ENCODE data around the gene NAMPT.
"Not testable (repeated sequence)": the region's sequence is repeated elsewhere in the genome, so short reads cannot be mapped to it uniquely, and the experiment has no call there.

NAMPT gene

GRCh38 chr7:106298631-106299030, 13.8 kb upstream of the NAMPT start:
- not testable (repeated sequence) for DNase-seq

GRCh38 chr7:106298155-106298554, 13.4 kb upstream of the NAMPT start:
- not testable (repeated sequence) for DNase-seq

DNA sequence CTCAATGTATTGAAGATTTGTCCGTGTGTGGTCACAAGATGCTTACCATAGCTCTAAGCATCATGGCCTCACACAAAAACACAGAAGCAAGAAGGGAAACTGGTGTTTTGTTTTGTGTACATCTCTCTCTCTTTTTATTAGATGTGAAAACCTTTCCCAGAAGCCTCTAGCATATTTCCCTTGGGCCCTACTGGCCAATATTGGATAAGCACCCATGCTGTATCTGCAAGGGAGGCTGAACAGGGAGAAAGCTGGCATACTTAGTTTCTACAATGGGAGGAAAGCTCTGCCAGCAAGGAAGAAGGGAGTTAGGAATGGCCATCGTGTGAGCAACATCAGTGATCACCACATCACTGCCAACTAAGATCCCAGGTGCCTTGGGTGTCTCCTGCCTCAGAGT, 9.6 kb upstream of the NAMPT start:
- no peak for DNase-seq

- no peak for DNase-seq
These were observed 6.5 kb upstream of the NAMPT start for GRCh38 chr7:106291247-106291646.

DNA sequence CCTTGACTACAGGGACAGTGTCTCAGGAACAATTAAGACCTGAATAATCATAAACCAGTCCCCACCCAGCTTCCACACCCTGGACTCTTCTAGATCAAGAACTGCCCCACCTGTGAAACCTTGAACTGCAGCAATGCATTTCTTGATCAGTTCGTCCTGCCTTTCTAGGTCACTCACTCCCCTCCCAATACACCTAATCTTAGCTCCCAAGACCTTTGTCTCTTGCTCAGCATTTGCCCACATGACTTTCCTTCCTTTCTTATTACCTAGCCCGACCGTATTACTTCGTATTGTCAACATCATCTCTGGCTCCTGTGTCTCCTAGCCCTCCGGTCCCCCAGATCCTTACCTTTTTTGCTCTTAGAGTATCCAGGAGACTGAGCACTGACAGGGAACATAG, 5.5 kb upstream of the NAMPT start:
- no peak for DNase-seq

- no peak for DNase-seq
These were observed 5.1 kb upstream of the NAMPT start for GRCh38 chr7:106289848-106290247.

- no peak for DNase-seq
These were observed 3.5 kb upstream of the NAMPT start for GRCh38 chr7:106288263-106288662.

- DNase-seq = no peak
These were observed 3.0 kb upstream of the NAMPT start for GRCh38 chr7:106287786-106288185.

DNA sequence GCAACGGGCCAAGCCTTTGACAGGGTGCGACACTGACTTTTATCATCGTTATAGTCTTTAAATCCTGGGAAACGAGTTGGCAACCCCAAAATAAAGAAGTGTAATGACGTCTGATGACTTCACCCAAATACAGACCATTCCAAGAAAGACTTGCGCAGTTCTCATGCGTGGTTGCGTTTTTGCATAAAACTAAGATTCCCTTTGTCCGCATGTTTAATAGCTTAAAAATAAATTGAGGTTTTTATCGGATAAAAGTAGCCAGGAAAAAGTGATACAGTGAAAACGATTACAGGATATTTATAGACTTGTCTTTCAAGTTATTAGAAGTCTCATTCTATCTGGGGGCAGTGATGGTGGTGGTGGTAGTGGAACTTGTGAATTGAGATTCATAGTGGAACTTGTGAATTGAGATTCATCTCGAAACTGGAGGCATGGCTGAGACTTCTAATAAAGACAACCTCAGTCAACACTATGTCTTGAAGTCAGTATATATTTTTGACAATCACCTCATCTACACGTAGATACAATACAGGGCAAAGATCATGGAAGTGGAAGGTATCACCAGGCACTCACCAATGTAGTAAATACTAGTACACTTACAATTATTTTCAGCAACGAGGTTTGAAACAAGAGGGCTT, 1.2 kb upstream of the NAMPT start:
- DNase-seq = peak; percentile 44

DNA sequence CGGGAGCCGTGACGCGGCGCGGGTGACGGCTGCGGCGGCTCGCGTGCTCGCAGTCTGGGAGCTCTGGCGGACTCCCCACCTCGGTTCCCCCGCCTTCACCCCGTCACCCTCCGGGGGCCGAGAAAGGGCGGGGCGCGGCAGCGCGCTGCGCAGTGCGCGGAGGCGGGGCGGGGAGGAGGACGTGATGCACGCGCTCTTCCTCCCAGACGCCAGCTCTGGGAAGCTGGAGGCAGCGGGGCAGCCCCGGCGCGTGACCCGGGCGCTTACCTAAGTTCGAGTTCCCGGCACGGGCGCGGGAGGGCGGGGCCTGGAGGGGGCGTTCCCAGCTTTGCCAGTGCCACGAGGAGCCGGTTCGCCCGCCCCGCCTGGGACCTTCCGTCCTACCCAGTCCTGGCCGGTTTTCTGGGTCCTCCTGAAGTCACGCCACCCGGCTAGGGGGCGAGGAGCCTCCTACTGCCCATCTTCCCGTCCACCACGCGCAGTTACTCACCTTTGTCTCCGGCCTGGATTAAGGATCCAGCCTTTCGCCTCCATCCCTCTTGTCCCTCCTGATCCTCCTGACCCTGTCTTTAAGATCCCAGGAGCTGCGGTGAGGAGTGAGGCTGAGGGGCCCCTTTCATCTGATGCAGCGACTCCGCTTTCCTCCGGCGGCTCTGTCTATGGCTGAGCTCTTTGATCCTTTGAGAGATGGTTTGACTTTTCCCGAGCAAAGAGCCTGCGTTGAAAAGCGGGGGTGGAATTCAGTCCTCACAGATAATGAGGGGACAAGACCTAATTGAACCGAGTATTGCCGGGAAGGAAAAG, 470 bp upstream of the NAMPT start:
- DNase-seq = peak; percentile 97

- DNase-seq = peak; percentile 79
These were observed 711 bp downstream of the NAMPT start for GRCh38 chr7:106283831-106284713.

- DNase-seq = peak; percentile 32
These were observed 1.3 kb downstream of the NAMPT start for GRCh38 chr7:106283501-106283830.

- DNase-seq = no peak
These were observed 1.9 kb downstream of the NAMPT start for GRCh38 chr7:106282852-106283251.

- peak; percentile 55 for DNase-seq
These were observed 2.4 kb downstream of the NAMPT start for GRCh38 chr7:106282390-106282789.

DNA sequence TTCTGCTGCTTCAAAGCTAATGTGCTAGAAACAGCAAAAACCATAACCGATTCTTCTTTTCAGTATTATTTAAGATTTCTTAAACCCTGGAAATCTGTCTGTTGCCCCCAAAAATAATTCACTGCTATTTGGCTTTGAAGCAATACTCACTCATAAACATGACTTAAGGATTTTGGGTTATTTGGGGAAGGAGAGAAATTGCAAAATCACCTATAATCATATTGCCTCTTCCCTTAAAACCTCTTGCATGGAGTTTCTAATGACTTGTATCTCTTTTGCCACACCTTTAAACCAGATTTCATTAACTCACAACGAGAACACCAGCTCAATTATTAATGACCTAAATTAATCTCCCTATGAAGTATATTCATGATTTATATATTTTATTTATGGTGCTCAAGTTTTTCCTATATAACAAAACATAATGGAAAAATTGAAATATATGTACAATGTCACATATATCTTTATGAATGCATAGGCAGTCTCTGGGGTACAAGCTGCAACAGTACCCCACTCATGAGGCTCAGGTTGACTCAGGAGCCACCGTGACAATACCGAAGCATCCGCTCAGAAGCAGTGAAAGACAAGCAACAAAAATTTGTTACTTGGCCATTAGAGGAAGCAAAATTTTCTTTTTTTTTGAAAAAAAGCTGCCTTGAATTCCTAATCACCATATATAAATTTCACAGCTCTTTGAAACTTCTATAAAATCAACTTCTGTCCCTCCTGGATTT, 3.0 kb downstream of the NAMPT start:
- DNase-seq = no peak

- DNase-seq = peak; percentile 22
These were observed 3.7 kb downstream of the NAMPT start for GRCh38 chr7:106281127-106281526.

DNA sequence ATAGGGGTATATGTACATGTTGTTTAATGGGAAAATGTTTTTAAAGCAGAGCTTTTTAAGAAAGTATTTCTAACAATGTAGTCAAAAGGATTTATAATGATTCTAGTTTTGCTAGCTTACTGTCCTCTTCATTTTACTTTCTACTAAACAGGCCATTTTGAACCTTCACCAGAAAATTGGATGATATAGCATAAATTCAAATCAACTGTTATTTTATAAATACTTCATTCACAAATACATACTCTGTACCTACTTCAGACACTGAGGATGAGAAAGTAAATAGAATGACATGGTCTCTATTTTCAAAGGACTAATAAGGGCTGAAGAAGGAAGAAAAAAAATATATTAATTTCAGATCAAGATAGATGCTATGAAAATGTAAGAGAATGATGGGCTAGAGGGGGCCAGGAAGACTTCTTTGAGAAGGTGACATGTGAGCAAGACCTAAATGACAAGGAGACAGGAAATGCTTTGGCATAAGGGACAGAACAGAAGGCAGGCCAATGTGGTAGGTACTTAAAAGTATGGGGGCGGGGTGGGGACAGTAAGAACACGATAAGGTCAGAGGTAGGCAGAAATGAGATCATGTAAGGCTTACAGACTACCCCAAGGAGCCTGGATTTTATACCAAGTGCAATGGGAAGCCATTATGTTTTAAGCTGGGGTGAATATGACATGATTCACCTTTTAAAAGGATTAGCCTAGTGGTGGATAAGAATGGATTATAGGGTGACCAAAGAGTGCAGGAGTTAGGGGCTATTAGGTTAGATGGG, 5.2 kb downstream of the NAMPT start:
- DNase-seq = no peak

DNA sequence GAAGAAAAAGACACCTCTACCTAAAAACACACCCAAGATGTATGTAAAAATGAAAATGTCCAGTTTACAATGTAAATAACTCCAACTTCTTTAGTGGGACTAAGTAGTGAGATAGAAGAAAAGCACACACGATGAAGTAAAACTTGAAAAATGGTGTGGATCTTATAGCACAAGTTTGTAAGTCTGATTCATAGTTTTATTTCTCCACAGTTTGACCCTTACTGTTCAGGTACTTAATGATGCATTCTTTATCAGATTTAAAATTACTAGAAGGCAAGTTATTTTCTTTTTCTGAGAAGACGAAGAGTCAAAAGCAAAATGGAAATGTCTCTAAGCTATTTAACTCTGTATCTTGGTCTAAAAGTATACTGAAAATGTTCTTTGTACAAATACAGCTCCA, 6.1 kb downstream of the NAMPT start:
- no peak for DNase-seq

GRCh38 chr7:106277976-106278375, 6.8 kb downstream of the NAMPT start:
- no peak for DNase-seq

DNA sequence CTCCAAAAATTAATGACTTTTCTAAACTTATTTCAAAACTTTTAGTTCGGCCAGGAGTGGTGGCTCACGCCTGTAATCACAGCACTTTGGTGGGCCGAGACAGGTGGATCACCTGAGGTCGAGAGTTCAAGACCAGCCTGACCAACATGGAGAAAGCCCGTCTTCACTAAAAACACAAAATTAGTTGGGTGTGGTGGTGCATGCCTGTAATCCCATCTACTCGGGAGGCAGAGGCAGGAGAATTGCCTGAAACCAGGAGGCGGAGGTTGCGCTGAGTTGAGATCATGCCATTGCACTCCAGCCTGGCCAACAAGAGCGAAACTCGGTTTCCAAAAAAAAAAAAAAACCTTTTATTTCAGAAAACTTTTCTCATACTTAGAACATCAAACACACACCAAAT, 8.3 kb downstream of the NAMPT start:
- no peak for DNase-seq

- no peak for DNase-seq
These were observed 11.6 kb downstream of the NAMPT start for GRCh38 chr7:106273009-106273668.
